ENCODE measurements around the gene REPS2.

Gene REPS2

GRCh38 chrX:17098516-17099247 lies 152.2 kb downstream of the REPS2 start:
- DNase-seq = no peak

- no peak for DNase-seq
These were observed 158.0 kb downstream of the REPS2 start for GRCh38 chrX:17104433-17104832.

GRCh38 chrX:17120816-17121215 lies 174.4 kb downstream of the REPS2 start:
- DNase-seq = no peak

- no peak for DNase-seq
These were observed 207.5 kb downstream of the REPS2 start for GRCh38 chrX:17154001-17154400.

GRCh38 chrX:17160975-17161374 lies 214.5 kb downstream of the REPS2 start:
- DNase-seq = no peak

- DNase-seq = no peak
These were observed 215.5 kb downstream of the REPS2 start for GRCh38 chrX:17161991-17162390.

GRCh38 chrX:17164079-17164478 lies 217.6 kb downstream of the REPS2 start:
- no peak for DNase-seq

GRCh38 chrX:17164941-17165340 lies 218.5 kb downstream of the REPS2 start:
- DNase-seq = no peak

GRCh38 chrX:17167915-17168314 lies 221.5 kb downstream of the REPS2 start:
- no peak for DNase-seq

- DNase-seq = no peak
These were observed 224.5 kb downstream of the REPS2 start for GRCh38 chrX:17170973-17171372.

- no peak for DNase-seq
These were observed 228.2 kb downstream of the REPS2 start for GRCh38 chrX:17174671-17175070.

GRCh38 chrX:17182317-17182716 lies 235.9 kb downstream of the REPS2 start:
- no peak for DNase-seq

GRCh38 chrX:17183566-17183965 lies 237.1 kb downstream of the REPS2 start:
- no peak for DNase-seq

GRCh38 chrX:17185431-17185830 lies 239.0 kb downstream of the REPS2 start:
- no peak for DNase-seq

- DNase-seq = no peak
These were observed 240.8 kb downstream of the REPS2 start for GRCh38 chrX:17187136-17187756.

- no peak for DNase-seq
These were observed 245.6 kb downstream of the REPS2 start for GRCh38 chrX:17192106-17192505.

Measured in stimulated activated naive CD4-positive, alpha-beta T cell (primary cell).